HG02973 (cell line): ENCODE data around the gene CASP8.
"Not testable (repeated sequence)": the region's sequence is repeated elsewhere in the genome, so short reads cannot be mapped to it uniquely, and the experiment has no call there.

Experiments
- ATAC-seq: cut with Tn5 transposase; IDR thresholded peaks from one replicate; pipeline ENCODE4 v1.9.1; 2021; ENCODE audit warnings: moderate library complexity; ENCODE audit not compliant: unreplicated experiment

The CASP8 gene

GRCh38 chr2:201260302-201260800, at the start of gene CASP8:
TSS of gene CASP8 (plus strand) at chr2:201260536. CDS start at chr2:201266487, 5,951 bp downstream.
- ATAC-seq: peak; percentile 30

DNA sequence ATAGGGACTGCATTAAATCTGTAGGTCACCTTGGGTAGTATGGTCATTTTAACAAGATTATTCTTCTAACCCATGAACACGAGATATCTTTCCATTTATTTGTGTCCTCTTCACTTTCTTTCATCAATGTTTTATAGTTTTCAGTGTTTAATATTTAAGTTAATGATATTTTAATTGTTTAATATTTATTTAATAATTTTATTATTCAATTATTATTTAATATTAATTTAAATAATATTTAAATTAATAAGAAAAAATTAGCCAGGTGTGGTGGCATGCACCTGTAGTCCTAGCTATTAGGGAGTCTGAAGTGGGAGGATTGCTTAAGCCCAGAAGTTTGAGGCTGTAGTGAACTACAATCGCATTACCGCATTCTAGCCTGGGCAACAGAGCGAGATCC, 44.4 kb upstream of the CASP8 start:
- no peak for ATAC-seq

DNA sequence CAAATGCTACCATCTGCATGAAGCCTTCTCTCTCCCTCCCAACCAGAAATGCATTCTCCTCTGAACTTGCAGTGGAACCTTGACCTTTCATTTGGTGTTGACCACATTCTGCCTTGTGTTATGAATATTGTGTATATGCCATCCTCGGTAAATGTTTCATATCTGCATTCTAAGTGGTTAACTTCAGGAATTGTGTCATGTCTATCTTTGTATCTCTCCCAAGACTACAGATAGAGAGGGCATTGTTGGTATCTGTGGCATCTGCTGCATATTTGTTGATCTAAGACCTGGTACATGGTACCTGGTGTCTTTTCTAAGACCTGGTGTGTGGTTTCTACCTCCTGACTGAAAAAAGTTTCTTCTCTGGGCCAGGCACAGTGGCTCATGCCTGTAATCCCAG, 43.4 kb upstream of the CASP8 start:
- ATAC-seq: no peak

DNA sequence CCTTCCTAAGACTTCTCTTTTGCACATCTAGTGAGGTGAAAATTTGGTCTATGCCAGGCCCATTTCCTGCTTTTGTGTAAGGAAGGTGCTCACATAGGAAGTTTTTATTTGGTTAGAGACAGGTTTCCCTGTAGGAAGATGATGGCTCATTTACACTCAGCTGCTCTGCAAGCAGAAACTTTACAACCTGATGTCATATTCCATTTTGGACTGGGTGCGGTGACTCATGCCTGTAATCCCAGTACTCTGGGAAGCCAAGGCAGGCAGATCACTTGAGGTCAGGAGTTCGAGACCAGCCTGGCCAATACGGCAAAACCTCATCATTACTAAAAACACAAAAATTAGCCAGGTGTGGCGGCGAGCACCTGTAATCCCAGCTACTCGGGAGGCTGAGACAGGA, 41.6 kb upstream of the CASP8 start:
- no peak for ATAC-seq

GRCh38 chr2:201219328-201220096, 40.8 kb upstream of the CASP8 start:
- ATAC-seq: no peak

GRCh38 chr2:201220102-201220570, 40.2 kb upstream of the CASP8 start:
- ATAC-seq: no peak

DNA sequence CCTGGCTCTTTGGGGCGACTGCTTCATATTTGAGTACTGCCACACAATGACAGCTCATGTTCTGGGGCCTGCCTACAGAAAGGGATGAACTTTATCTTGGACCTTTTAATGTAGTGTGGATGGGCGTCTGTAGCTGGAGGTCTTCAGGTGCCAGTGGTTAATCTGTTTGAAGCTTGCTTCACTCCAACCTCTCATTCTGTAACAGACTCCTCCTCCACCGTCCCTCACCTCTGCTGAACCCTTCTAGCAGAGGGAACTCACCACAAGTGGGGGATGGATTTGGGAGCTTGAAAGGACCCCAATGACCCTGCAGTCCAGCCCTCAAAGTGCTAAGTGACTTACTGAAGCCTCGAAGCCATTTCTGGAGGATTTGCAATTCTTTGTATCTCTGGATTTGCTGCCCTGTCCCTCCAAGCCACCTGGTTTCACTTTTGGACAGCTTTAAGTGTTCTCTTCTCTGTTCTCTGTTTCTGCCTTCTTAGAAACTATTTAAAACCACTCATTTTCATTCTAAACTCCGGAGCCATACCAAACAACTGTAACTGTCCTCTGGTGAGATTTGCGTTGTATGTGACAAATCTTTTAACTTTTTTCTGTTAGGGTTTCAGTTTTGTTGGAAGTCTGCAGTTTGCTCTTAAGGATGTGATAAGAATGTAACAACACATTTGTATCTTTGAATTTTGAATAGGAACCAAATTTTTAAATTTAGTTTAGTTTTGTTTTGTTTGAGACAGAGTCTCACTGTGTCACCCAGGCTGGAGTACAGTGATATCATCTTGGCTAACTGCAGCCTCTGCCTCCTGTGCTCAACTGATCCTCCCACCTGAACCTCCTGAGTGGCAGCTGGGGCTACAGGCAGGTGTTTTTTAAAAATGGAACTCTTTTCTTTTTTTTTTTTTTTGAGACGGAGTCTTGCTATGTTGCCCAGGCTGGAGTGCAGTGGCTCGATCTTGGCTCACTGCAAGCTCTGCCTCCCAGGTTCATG, 37.0 kb upstream of the CASP8 start:
- peak; percentile 93 for ATAC-seq

DNA sequence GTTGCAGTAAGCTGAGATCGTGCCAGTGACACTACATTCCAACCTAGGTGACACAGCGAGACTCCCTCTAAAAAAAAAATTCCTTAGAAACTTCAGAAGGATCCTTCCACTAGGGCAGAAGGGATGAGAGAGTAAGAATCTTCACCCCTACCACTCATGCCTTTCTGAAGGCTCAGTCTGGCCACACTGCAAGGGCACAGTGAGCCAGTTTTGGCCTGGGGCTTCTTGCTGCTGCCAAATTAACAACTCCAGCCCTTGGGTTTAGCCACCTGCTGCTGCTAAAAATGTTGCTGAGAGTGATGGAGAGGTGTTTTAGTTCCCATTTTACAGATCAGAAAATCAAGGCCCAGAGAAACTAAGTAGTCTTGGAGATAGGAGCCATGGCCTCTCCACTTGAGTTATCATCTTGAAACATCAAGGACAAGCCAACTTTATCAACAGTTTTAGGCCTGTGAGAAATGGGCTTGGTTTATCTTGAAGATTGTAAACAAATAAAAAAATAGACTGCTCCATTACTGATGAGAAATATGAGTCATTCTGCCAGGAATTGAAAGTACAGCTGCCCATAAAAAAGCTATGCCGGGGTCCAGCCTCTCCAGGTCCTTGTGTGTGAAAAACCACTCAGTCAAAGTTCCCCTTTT, 31.9 kb upstream of the CASP8 start:
- ATAC-seq: no peak

DNA sequence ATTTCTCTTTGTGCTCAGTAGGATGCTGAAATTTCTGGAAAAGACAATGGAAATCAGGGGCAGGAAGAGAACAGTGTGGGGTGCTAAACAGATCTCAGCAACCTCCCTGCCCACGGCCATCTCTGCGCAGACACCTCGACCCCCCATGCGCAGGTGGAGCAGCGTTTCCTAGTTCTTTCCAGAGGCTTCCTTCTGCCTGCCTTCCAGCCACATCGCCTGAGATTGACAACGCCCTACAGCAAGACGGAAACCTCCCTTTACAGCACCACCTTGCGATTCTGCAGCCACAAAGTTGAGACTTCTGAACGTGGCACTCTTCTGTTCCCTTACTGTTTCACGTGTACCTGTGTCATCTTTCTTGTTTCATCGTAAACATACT, 31.4 kb upstream of the CASP8 start:
- no peak for ATAC-seq

GRCh38 chr2:201231781-201232466, 28.4 kb upstream of the CASP8 start:
- ATAC-seq: peak; percentile 44

GRCh38 chr2:201232467-201232815, 27.9 kb upstream of the CASP8 start:
- ATAC-seq: no peak

GRCh38 chr2:201233192-201233811, 27.0 kb upstream of the CASP8 start:
- ATAC-seq: peak; percentile 93

DNA sequence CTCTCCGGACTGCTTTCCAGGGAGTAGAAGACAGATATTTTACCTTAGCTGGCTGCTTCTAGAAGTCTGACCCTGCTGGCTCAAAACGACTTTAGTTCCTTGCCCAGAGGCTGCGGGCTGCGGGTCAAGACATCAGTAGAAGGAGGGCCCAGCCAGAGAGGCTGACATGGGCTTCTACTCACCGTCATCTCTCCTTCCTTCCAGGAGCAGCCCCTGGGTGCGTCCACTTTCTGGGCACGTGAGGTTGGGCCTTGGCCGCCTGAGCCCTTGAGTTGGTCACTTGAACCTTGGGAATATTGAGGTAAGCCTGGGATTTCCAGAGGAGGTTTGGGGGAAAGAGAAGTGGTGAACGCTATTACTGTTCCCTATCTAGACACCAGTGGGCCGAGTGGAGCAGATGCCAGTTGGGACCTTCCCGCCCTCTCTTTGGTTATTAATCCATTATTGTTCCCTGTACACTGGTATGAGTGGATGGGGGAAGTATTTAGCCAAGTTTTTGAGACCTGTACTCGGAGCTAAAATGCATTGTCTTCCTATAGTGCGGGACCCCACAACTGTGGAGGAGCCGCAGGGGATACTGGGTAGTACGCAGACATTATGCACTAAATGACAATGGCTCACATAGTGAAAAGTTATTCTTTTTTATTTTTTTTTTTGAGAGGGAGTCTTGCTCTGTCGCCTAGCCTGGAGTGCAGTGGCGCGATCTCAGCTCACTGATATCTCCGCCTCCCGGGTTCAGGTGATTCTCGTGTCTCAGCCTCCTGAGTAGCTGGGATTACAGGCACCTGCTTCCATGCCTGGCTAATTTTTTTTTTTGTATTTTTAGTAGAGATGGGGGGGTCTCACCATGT, 26.3 kb upstream of the CASP8 start:
- peak; percentile 23 for ATAC-seq

DNA sequence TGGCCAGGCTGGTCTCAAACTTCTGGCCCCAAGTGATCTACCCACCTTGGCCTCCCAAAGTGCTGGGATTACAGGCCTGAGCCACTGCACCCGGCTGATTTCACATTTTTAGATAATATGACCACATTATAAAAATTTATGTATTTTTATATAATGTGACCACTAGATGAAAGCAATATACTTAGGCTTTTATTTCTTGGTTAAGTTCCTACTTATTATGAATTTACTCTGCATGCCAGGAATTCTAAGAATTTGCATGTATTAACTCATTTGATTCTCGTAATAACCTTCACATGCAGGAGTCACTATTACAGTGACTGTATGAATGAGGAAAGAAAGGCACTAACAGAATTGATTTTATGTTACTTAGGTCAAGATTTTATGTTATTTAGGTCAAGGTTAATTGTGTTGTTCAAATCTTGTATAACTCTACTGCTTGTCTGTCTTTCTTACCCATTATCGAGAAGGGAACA, 25.6 kb upstream of the CASP8 start:
- ATAC-seq: no peak

- ATAC-seq: no peak
Measured at GRCh38 chr2:201235860-201236811, 24.2 kb upstream of the CASP8 start.

GRCh38 chr2:201237486-201238123, 22.7 kb upstream of the CASP8 start:
- no peak for ATAC-seq

- ATAC-seq: not testable (repeated sequence)
Measured at GRCh38 chr2:201239167-201239935, 21.0 kb upstream of the CASP8 start.
